GM23338 (cell line): ENCODE measurements around the gene MBOAT7. TPM values are rescaled to one million over a fixed set of nuclear protein-coding genes. Genes with fewer than 3 reads are reported as not detected.

Experiments
- ATAC-seq: fragments of 200-7000 bp; cut with Tn5 transposase; 3 replicates; pipeline ENCODE4 v1.9.1; 2020
- DNase-seq: peaks from one replicate; pipeline ENCODE4 v3.0.0-alpha.2; 2015; ENCODE audit warnings: low spot score
- H2AFZ ChIP-seq: fragments of 200-600 bp; sonication (generic); 2 replicates; pipeline ENCODE4 v1.8.0; 2016; ENCODE audit warnings: antibody characterized with exemption, mild to moderate bottlenecking, moderate library complexity
- H3F3A ChIP-seq: fragments of 200-600 bp; sonication (generic); replicated peaks from 2 replicates; pipeline ENCODE4 v1.8.0; 2017; ENCODE audit warnings: antibody characterized with exemption, mixed run types, low read depth
- H3K27ac ChIP-seq: fragments of 200-600 bp; sonication (generic); 2 replicates; pipeline ENCODE4 v1.6.1; 2016; ENCODE audit warnings: low read depth
- H3K27me3 ChIP-seq: fragments of 200-600 bp; sonication (generic); 2 replicates; pipeline ENCODE4 v1.8.0; 2016; ENCODE audit warnings: mild to moderate bottlenecking, mixed run types, moderate library complexity; ENCODE audit not compliant: insufficient read depth
- H3K36me3 ChIP-seq: fragments of 200-600 bp; sonication (generic); 2 replicates; pipeline ENCODE4 v1.8.0; 2016; ENCODE audit warnings: mild to moderate bottlenecking; ENCODE audit not compliant: insufficient read depth
- H3K4me1 ChIP-seq: fragments of 200-600 bp; sonication (generic); 2 replicates; pipeline ENCODE4 v1.8.0; 2016; ENCODE audit warnings: mild to moderate bottlenecking, moderate library complexity; ENCODE audit not compliant: insufficient read depth
- H3K4me2 ChIP-seq: fragments of 200-600 bp; sonication (generic); 2 replicates; pipeline ENCODE4 v1.7.1; 2017; ENCODE audit warnings: mixed run types
- H3K4me3 ChIP-seq: fragments of 200-600 bp; sonication (generic); 2 replicates; pipeline ENCODE4 v1.6.1; 2016; ENCODE audit warnings: mixed run types
- H3K79me2 ChIP-seq: fragments of 200-600 bp; sonication (generic); replicated peaks from 2 replicates; pipeline ENCODE4 v1.8.0; 2017; ENCODE audit warnings: mild to moderate bottlenecking; ENCODE audit not compliant: insufficient read depth
- H3K9me2 ChIP-seq: fragments of 200-600 bp; sonication (generic); 2 replicates; pipeline ENCODE4 v1.8.0; 2017; ENCODE audit not compliant: insufficient read depth
- H4K20me1 ChIP-seq: fragments of 200-600 bp; sonication (generic); replicated peaks from 2 replicates; pipeline ENCODE4 v1.8.0; 2017; ENCODE audit warnings: mild to moderate bottlenecking; ENCODE audit not compliant: insufficient read depth
- H3K27ac Mint-ChIP-seq: 2 replicates; pipeline ENCODE4 v1.8.0; 2020; ENCODE audit warnings: inconsistent platforms, mild to moderate bottlenecking, moderate library complexity, mixed read lengths
- H3K27me3 Mint-ChIP-seq: 3 replicates; pipeline ENCODE4 v1.8.0; 2022; ENCODE audit warnings: low read depth, mild to moderate bottlenecking, moderate library complexity, mixed read lengths, inconsistent platforms; ENCODE audit not compliant: insufficient read depth, poor library complexity
- H3K36me3 Mint-ChIP-seq: 3 replicates; pipeline ENCODE4 v1.8.0; 2021; ENCODE audit warnings: low read depth, mild to moderate bottlenecking, inconsistent platforms, moderate library complexity, mixed read lengths
- H3K4me1 Mint-ChIP-seq: 3 replicates; pipeline ENCODE4 v1.8.0; 2020; ENCODE audit warnings: mild to moderate bottlenecking, inconsistent platforms, mixed read lengths
- H3K4me3 Mint-ChIP-seq: 3 replicates; pipeline ENCODE4 v1.8.0; 2021; ENCODE audit warnings: moderate library complexity, mild to moderate bottlenecking, inconsistent platforms, mixed read lengths
- H3K9me3 Mint-ChIP-seq: 3 replicates; pipeline ENCODE4 v1.8.0; 2020; ENCODE audit warnings: moderate library complexity, mild to moderate bottlenecking, inconsistent platforms, mixed read lengths
- CREB1 ChIP-seq: fragments of 250-450 bp; sonication (Bioruptor Pico); IDR thresholded peaks from 2 replicates; pipeline ENCODE4 v1.5.0; 2020; ENCODE audit warnings: low read depth, mild to moderate bottlenecking, moderate library complexity
- CTCF ChIP-seq, 2 experiments: fragments of 200-600 bp in 1 of 2; sonication (generic) in 1 of 2; conservative IDR thresholded peaks; 2 replicates each; pipeline versions ENCODE4 v1.5.1 to v1.6.1; 2016 to 2017; ENCODE audit warnings: antibody characterized with exemption in 2 of 2, low read depth in 2 of 2, mild to moderate bottlenecking in 2 of 2, moderate library complexity in 1 of 2
- EZH2 ChIP-seq: fragments of 200-600 bp; sonication (generic); IDR thresholded peaks from one replicate; pipeline ENCODE4 v1.8.0; 2017; ENCODE audit warnings: antibody characterized with exemption, mild to moderate bottlenecking, low read depth; ENCODE audit not compliant: unreplicated experiment
- EZH2phosphoT487 ChIP-seq: fragments of 200-600 bp; sonication (generic); IDR thresholded peaks from one replicate; pipeline ENCODE4 v1.8.1; 2018; ENCODE audit warnings: antibody characterized with exemption; ENCODE audit not compliant: unreplicated experiment
- JUNB ChIP-seq: IDR thresholded peaks from one replicate; pipeline ENCODE4 v1.6.1; 2016; ENCODE audit warnings: antibody characterized with exemption; ENCODE audit not compliant: unreplicated experiment
- NANOG ChIP-seq: IDR thresholded peaks from 2 replicates; pipeline ENCODE4 v1.6.1; 2016; ENCODE audit warnings: antibody characterized with exemption, borderline replicate concordance
- POLR2AphosphoS5 ChIP-seq: IDR thresholded peaks from 2 replicates; pipeline ENCODE4 v1.6.1; 2016; ENCODE audit warnings: antibody characterized with exemption, low read depth
- REST ChIP-seq: IDR thresholded peaks from one replicate; pipeline ENCODE4 v1.6.1; 2018; ENCODE audit warnings: antibody characterized with exemption; ENCODE audit not compliant: unreplicated experiment
- STAT1 ChIP-seq: IDR thresholded peaks from one replicate; pipeline ENCODE4 v1.6.1; 2016; ENCODE audit warnings: antibody characterized with exemption; ENCODE audit not compliant: unreplicated experiment
- ZNF114 ChIP-seq: fragments of 250-450 bp; sonication (Bioruptor Pico); IDR thresholded peaks from 2 replicates; pipeline ENCODE4 v1.5.0; 2020; ENCODE audit warnings: mild to moderate bottlenecking, moderate library complexity
- ZNF331 ChIP-seq: fragments of 250-450 bp; sonication (Bioruptor Pico); IDR thresholded peaks from 2 replicates; pipeline ENCODE4 v1.5.0; 2020; ENCODE audit warnings: low read depth, mild to moderate bottlenecking, moderate library complexity
- ZNF462 ChIP-seq: fragments of 250-450 bp; sonication (Bioruptor Pico); IDR thresholded peaks from 2 replicates; pipeline ENCODE4 v1.5.0; 2020; ENCODE audit warnings: mild to moderate bottlenecking, moderate library complexity
- polyA plus RNA-seq: library from polyadenylated mRNA; unstranded; fragments of >200 nt; fragmentation: Nextera tagmentation; extraction: Ambion mirVana; gene quantifications from 2 replicates; pipeline ENCODE4 v1.2.1, GENCODE V29; 2016
- total RNA-seq: library from RNA; depleted of rRNA; stranded (reverse); fragments of >200 nt; shearing (Covaris generic); gene quantifications from 2 replicates; pipeline ENCODE4 v1.2.3, GENCODE V29; 2014

The MBOAT7 gene
- total and polyA plus RNA-seq, 2 experiments from 2014 or later: 77.8 to 184 TPM

GRCh38 chr19:54129617-54129996 lies 59.8 kb downstream of the MBOAT7 start (continued):
- TF ChIP-seq REST (no peak), CTCF (conservative IDR thresholded peaks at IDR 0.05; ENCODE audit: low read depth in 2 of 2) (no peak), POLR2AphosphoS5 (no peak), EZH2 (no peak)

- Mint-ChIP-seq H3K4me1 (no peaks in the 10 kb centered on the region), H3K9me3 (no peaks in the 10 kb centered on the region), H3K4me3 (no peak overlapping the region), H3K27me3 (peaks cover 12% of the 10 kb centered on the region), H3K36me3 (peaks cover 48% of the 10 kb centered on the region), H3K27ac (no peak overlapping the region)
- 0 out of 2 replicates have a peak, but pooled peaks cover 4% of the 10 kb centered on the region for H3F3A ChIP-seq
- H4K20me1 ChIP-seq: no peaks in the 10 kb centered on the region; the same call in 1 of the 2 replicates
- H3K4me2 ChIP-seq: no peak overlapping the region
- no peaks in the 10 kb centered on the region for H3K4me1 ChIP-seq
- H3K79me2 ChIP-seq: no peaks in the 10 kb centered on the region
- H2AFZ ChIP-seq: no peak overlapping the region
- DNase-seq (no peak), ATAC-seq (no peak)
- no peak overlapping the region for H3K4me3 ChIP-seq
- no peaks in the 10 kb centered on the region for H3K9me2 ChIP-seq
- peaks cover 7% of the 10 kb centered on the region; the same call in 1 of the 2 replicates for H3K36me3 ChIP-seq
- H3K27me3 ChIP-seq: no peaks in the 10 kb centered on the region
- no peak overlapping the region for H3K27ac ChIP-seq
- TF ChIP-seq ZNF462 (CRISPR knock-in tag): no peak
- no peak for TF ChIP-seq STAT1
- TF ChIP-seq ZNF114 (CRISPR knock-in tag): no peak
- no peak for TF ChIP-seq ZNF331 (CRISPR knock-in tag)
- no peak for TF ChIP-seq EZH2phosphoT487
- no peak for TF ChIP-seq CREB1 (CRISPR knock-in tag)
- TF ChIP-seq JUNB: no peak
- no peak for TF ChIP-seq NANOG
- no peak for TF ChIP-seq POLR2AphosphoS5
Measured at GRCh38 chr19:54128796-54129616, 60.4 kb downstream of the MBOAT7 start.
